H1 (cell line): Measurements from ENCODE around the gene SLCO4C1. TPM values are rescaled to one million over a fixed set of nuclear protein-coding genes. Genes with fewer than 3 reads are reported as not detected.

Experiments used
- EP300 ChIP-seq, 2 experiments: IDR thresholded peaks; 1 replicate in 1 of 2; 2 replicates in 1 of 2; pipeline ENCODE4 v1.6.1; 2011 to 2012; ENCODE audit warnings: low read depth in 2 of 2, low read length in 2 of 2, mild to moderate bottlenecking in 2 of 2, borderline replicate concordance in 1 of 2, inconsistent platforms in 1 of 2, moderate library complexity in 1 of 2
- GTF2F1 ChIP-seq: IDR thresholded peaks from 2 replicates; pipeline ENCODE4 v1.6.1; 2012; ENCODE audit warnings: low read depth, low read length, improper control_type of control experiment, borderline replicate concordance
- KDM5A ChIP-seq: fragments of 200-600 bp; IDR thresholded peaks from 2 replicates; pipeline ENCODE4 v1.7.1; 2012; ENCODE audit warnings: mild to moderate bottlenecking, low read length, inconsistent platforms, mixed read lengths
- POU5F1 ChIP-seq: IDR thresholded peaks from 2 replicates; pipeline ENCODE4 v1.6.1; 2011; ENCODE audit warnings: low read depth, mild to moderate bottlenecking, low read length, moderate library complexity
- SIX5 ChIP-seq: IDR thresholded peaks from 2 replicates; pipeline ENCODE4 v1.6.1; 2011; ENCODE audit warnings: mild to moderate bottlenecking, low read depth, low read length
- TCF12 ChIP-seq: IDR thresholded peaks from 2 replicates; pipeline ENCODE4 v1.6.1; 2011; ENCODE audit warnings: low read depth, mild to moderate bottlenecking, low read length
- USF2 ChIP-seq: IDR thresholded peaks from 2 replicates; pipeline ENCODE4 v1.6.1; 2011; ENCODE audit warnings: low read length, improper control_type of control experiment
- YY1 ChIP-seq: IDR thresholded peaks from 2 replicates; pipeline ENCODE4 v1.6.1; 2011; ENCODE audit warnings: low read depth, mild to moderate bottlenecking, low read length
- polyA plus RNA-seq, 7 experiments: library from polyadenylated mRNA; depleted of rRNA in 3 of 7; stranded (reverse) in 5 of 7; unstranded in 2 of 7; fragments of >200 nt in 5 of 7; fragments of 200-250 nt in 2 of 7; gene quantifications; 1 replicate in 5 of 7; 2 replicates in 1 of 7; 4 replicates in 1 of 7; pipeline versions ENCODE4 v1.2.1 to v1.2.3, GENCODE V29; 2011 to 2013; ENCODE audit warnings: missing spikeins in 2 of 7, mixed read lengths in 2 of 7
- total RNA-seq: library from RNA; stranded (reverse); fragmentation: NEBNext Ultra II Directional; extraction: Animal tissue kit (Norgen Biotek cat#: 25700); gene quantifications from 2 replicates; pipeline ENCODE4 v1.2.1, GENCODE V29; 2021

SLCO4C1 gene
- total and polyA plus RNA-seq, 2 of the 8 experiments (the other 6 are each of a cell fraction or from before 2014, with no cell fraction given): 1.3 to 4.9 TPM

- TF ChIP-seq USF2: no peak
- no peak for TF ChIP-seq KDM5A
- TF ChIP-seq POU5F1: no peak
- no peak for TF ChIP-seq GTF2F1
- no peak for TF ChIP-seq YY1
- no peak for TF ChIP-seq SIX5
- no peak for TF ChIP-seq EP300 (IDR thresholded peaks at IDR 0.05; ENCODE audit: borderline replicate concordance in 1 of 2, low read depth in 2 of 2, low read length in 2 of 2)
- TF ChIP-seq TCF12: no peak
- TF ChIP-seq, all 59 proteins: peak for 0
Observed at GRCh38 chr5:102289251-102289899, 6.7 kb downstream of the SLCO4C1 start (continued).
